ENCODE results near the gene MTARC1.

MTARC1 gene

GRCh38 chr1:220786337-220787068, at the start of gene MTARC1:
Gene MTARC1 (plus strand): TSS chr1:220786913. CDS start chr1:220786945, 32 bp downstream.
- TF ChIP-seq CTCF (IDR thresholded peaks at IDR 0.05; ENCODE audit: control insufficient read depth, insufficient read depth, low read depth, low read length, missing control alignments): no peak
- H3K4me3 ChIP-seq (ENCODE audit: control insufficient read depth, low read depth, low read length): peak within 1 kb of the TSS; percentile 42
- no peak for DNase-seq (ENCODE audit: low read depth)

GRCh38 chr1:220741349-220741748, 45.4 kb upstream of the MTARC1 start:
- TF ChIP-seq CTCF (IDR thresholded peaks at IDR 0.05; ENCODE audit: control insufficient read depth, insufficient read depth, low read depth, low read length, missing control alignments): no peak
- H3K4me3 ChIP-seq (ENCODE audit: control insufficient read depth, low read depth, low read length): no peak overlapping the region
- DNase-seq (ENCODE audit: low read depth): no peak

- DNase-seq (ENCODE audit: low read depth): no peak
- no peak for TF ChIP-seq CTCF (IDR thresholded peaks at IDR 0.05; ENCODE audit: control insufficient read depth, insufficient read depth, low read depth, low read length, missing control alignments)
- H3K4me3 ChIP-seq (ENCODE audit: control insufficient read depth, low read depth, low read length): no peak overlapping the region
Observed at GRCh38 chr1:220741825-220742224, 44.9 kb upstream of the MTARC1 start.

GRCh38 chr1:220742520-220742919, 44.2 kb upstream of the MTARC1 start:
- TF ChIP-seq CTCF (IDR thresholded peaks at IDR 0.05; ENCODE audit: control insufficient read depth, insufficient read depth, low read depth, low read length, missing control alignments): no peak
- DNase-seq (ENCODE audit: low read depth): no peak
- H3K4me3 ChIP-seq (ENCODE audit: control insufficient read depth, low read depth, low read length): no peak overlapping the region

- TF ChIP-seq CTCF (IDR thresholded peaks at IDR 0.05; ENCODE audit: control insufficient read depth, insufficient read depth, low read depth, low read length, missing control alignments): no peak
Observed at GRCh38 chr1:220746851-220747250, 39.9 kb upstream of the MTARC1 start.

GRCh38 chr1:220747437-220748088, 39.1 kb upstream of the MTARC1 start:
- no peak for TF ChIP-seq CTCF (IDR thresholded peaks at IDR 0.05; ENCODE audit: control insufficient read depth, insufficient read depth, low read depth, low read length, missing control alignments)
- H3K4me3 ChIP-seq (ENCODE audit: control insufficient read depth, low read depth, low read length): peak overlapping the region; percentile 87
- DNase-seq (ENCODE audit: low read depth): no peak

More at GRCh38 chr1:220746851-220747250, 39.9 kb upstream of the MTARC1 start:
- DNase-seq (ENCODE audit: low read depth): no peak
- no peak overlapping the region for H3K4me3 ChIP-seq (ENCODE audit: control insufficient read depth, low read depth, low read length)
